Placental epithelial cell (primary cell): Measurements from ENCODE around the gene RIOX2. TPM values are rescaled to one million over a fixed set of nuclear protein-coding genes. Genes with fewer than 3 reads are reported as not detected.

Experiments used
- total RNA-seq: library from RNA; depleted of rRNA; stranded (reverse); fragments of >200 nt; gene quantifications from 2 replicates; pipeline ENCODE4 v1.2.3, GENCODE V29; 2012

The RIOX2 gene
- 52.2 and 67.3 TPM in 2 replicates for total RNA-seq

DNA sequence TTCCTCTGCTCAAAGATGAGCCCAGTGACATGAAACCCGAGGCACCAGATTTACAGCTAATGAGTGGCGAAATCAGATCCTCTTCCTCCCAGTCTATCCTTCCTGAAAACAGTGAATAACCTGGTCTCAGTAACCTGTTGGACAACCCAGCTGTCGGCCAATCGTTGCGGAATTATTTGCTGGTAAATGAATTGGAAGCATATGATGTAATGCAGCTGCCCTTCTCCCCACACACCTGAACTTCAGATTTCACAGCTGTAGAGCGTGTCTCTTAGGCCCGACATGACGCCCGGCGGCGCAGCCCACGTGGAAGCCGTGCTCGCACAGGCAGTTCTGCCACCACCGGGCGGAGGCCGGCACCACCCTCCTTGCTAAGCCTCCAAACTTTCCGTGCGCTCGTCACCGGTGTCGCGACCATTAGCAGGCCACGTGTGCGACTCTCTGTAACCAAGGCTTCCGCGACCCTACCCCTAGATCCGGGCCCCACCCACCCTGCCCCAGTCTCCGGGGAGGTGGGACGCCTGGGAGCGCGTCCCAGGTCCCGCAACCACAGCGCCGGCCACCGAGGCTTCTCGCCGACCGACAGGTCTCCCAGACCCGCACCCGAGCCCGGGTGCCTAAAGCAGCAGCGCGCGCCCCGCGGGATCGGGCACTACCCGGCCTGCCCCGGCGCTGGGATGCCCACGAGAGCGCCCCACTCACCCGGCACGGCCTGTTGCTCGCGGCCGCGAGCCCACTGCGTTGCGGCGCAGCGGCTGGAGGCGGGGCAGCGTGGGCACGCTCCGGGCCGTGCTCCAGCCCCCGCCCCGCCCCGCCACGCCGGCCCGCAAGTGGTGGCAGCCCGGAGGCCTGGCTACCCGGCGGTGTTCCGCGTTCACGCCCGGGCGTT, at the start of gene RIOX2:
Gene RIOX2, minus strand, starts transcription at position 753 of the 889 bp plus-strand sequence. CDS start 4,838 bp downstream, outside the sequence.

Other genes starting within 250 kb of the RIOX2 start
- gene ARL6, start 207.7 kb downstream of the RIOX2 start, total RNA-seq = 4.3 and 6.7 TPM in 2 replicates
- gene CRYBG3, start 150.4 kb downstream of the RIOX2 start, total RNA-seq = 23.3 and 23.6 TPM in 2 replicates
- gene GABRR3, start 62.9 kb upstream of the RIOX2 start, total RNA-seq = not detected in 2 replicates
- not detected in 2 replicates for gene OR5AC2, start 114.7 kb upstream of the RIOX2 start, total RNA-seq
- not detected in 2 replicates for gene OR5H1, start 158.3 kb upstream of the RIOX2 start, total RNA-seq
- gene OR5H14, start 175.0 kb upstream of the RIOX2 start, total RNA-seq = not detected in 2 replicates
- not detected in 2 replicates for gene OR5H15, start 194.3 kb upstream of the RIOX2 start, total RNA-seq